Mesendoderm (in vitro differentiated cells): Measurements from ENCODE around the gene SHISA9.

Source experiments
- DNase-seq: peaks from one replicate; pipeline ENCODE4 v3.0.0; 2013
- H2AK5ac ChIP-seq: 2 replicates; pipeline ENCODE4 v1.6.1; 2013; ENCODE audit warnings: low read length, inconsistent platforms
- H2BK120ac ChIP-seq: 2 replicates; pipeline ENCODE4 v1.6.1; 2013; ENCODE audit warnings: low read depth, mild to moderate bottlenecking, low read length, moderate library complexity, mixed read lengths
- H2BK15ac ChIP-seq: replicated peaks from 2 replicates; pipeline ENCODE4 v1.6.1; 2013; ENCODE audit warnings: low read depth, mild to moderate bottlenecking, moderate library complexity
- H2BK5ac ChIP-seq: 2 replicates; pipeline ENCODE4 v1.6.1; 2013; ENCODE audit warnings: low read length, inconsistent platforms
- H3K18ac ChIP-seq: 2 replicates; pipeline ENCODE4 v1.6.1; 2013; ENCODE audit warnings: mild to moderate bottlenecking, low read length, mixed read lengths
- H3K23ac ChIP-seq: one replicate; pipeline ENCODE4 v1.6.1; 2013; ENCODE audit warnings: low read length
- H3K27ac ChIP-seq: 2 replicates; pipeline ENCODE4 v1.5.1; 2013; ENCODE audit warnings: low read depth, mild to moderate bottlenecking, inconsistent platforms, low read length, moderate library complexity
- H3K27me3 ChIP-seq: 2 replicates; pipeline ENCODE4 v1.6.1; 2013; ENCODE audit warnings: low read length, control low read depth, mild to moderate bottlenecking, inconsistent platforms; ENCODE audit not compliant: insufficient read depth, poor library complexity
- H3K36me3 ChIP-seq: 2 replicates; pipeline ENCODE4 v1.6.1; 2013; ENCODE audit warnings: low read length, inconsistent platforms; ENCODE audit not compliant: control insufficient read depth, insufficient read depth
- H3K4ac ChIP-seq: one replicate; pipeline ENCODE4 v1.6.1; 2013; ENCODE audit warnings: low read depth, mild to moderate bottlenecking, low read length, moderate library complexity
- H3K4me1 ChIP-seq: 2 replicates; pipeline ENCODE4 v1.6.1; 2013; ENCODE audit warnings: low read depth, low read length, inconsistent platforms; ENCODE audit not compliant: control insufficient read depth
- H3K4me2 ChIP-seq: 2 replicates; pipeline ENCODE4 v1.6.1; 2013; ENCODE audit warnings: low read length
- H3K4me3 ChIP-seq: 2 replicates; pipeline ENCODE4 v1.5.1; 2013; ENCODE audit warnings: mild to moderate bottlenecking, low read length
- H3K56ac ChIP-seq: one replicate; pipeline ENCODE4 v1.6.1; 2013; ENCODE audit warnings: low read length
- H3K79me1 ChIP-seq: 2 replicates; pipeline ENCODE4 v1.6.1; 2013; ENCODE audit warnings: low read length, inconsistent platforms
- H3K79me2 ChIP-seq: 2 replicates; pipeline ENCODE4 v1.6.1; 2013; ENCODE audit warnings: mild to moderate bottlenecking, low read length; ENCODE audit not compliant: control insufficient read depth, insufficient read depth
- H3K9ac ChIP-seq: 2 replicates; pipeline ENCODE4 v1.6.1; 2013; ENCODE audit warnings: low read length, inconsistent platforms
- H4K5ac ChIP-seq: one replicate; pipeline ENCODE4 v1.6.1; 2013; ENCODE audit warnings: low read length
- H4K8ac ChIP-seq: one replicate; pipeline ENCODE4 v1.6.1; 2013; ENCODE audit warnings: low read depth, mild to moderate bottlenecking, control low read depth, low read length, moderate library complexity
- WGBS: extraction: QIAGEN DNeasy Blood & Tissue Kit; methylation state at CpG from one replicate; pipeline ENCODE4 v1.1.7; 2013; ENCODE audit warnings: low lambda C conversion rate, missing lambda C conversion rate; ENCODE audit not compliant: insufficient coverage; ENCODE audit errors: extremely low coverage; 5-methylcytosine and 5-hydroxymethylcytosine counted together

The SHISA9 gene

DNA sequence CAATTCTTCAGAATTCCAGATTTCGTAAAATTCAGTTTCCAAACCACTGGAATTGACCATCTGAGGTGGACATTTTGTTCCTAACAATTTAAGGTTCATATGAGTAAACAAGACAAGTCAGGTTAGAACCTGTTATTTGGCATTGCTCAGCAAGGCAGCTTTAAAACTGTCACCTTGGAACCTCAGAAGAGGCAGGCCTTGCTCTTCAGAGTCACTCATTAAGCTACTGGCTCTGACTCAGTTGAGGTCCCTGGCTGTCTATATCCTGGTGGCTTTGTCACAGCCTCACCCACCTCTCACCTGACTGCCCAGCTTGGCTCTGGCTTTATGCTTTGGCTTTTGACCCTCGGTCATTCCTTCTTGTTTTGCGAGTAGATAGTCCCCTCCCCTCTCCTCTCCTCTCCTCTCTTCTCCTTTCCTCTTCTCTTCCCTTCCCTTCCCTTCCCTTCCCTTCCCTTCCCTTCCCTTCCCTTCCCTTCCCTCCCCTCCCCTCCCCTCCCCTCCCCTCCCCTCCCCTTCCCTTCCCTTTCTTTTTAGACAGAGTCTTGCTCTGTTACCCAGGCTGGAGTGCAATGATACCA, 238.4 kb downstream of the SHISA9 start:
- no peaks in the 10 kb centered on the region for H3K79me2 ChIP-seq
- no peak overlapping the region for H3K18ac ChIP-seq
- H3K4ac ChIP-seq: no peak overlapping the region
- no peak overlapping the region for H4K5ac ChIP-seq
- no peak overlapping the region for H3K56ac ChIP-seq
- H3K27ac ChIP-seq: no peak overlapping the region
- H3K36me3 ChIP-seq: no peaks in the 10 kb centered on the region
- H4K8ac ChIP-seq: no peak overlapping the region
- no peak overlapping the region for H2AK5ac ChIP-seq
- no peak overlapping the region for H3K4me2 ChIP-seq
- no peak for DNase-seq
- no CpG with 5 or more reads among the region's 3 CpGs for WGBS
- H3K4me1 ChIP-seq: no peaks in the 10 kb centered on the region
- no peak overlapping the region for H3K4me3 ChIP-seq
- no peak overlapping the region for H2BK120ac ChIP-seq
- H3K9ac ChIP-seq: no peak overlapping the region
- no peak overlapping the region for H2BK5ac ChIP-seq
- H3K23ac ChIP-seq: no peak overlapping the region
- H3K79me1 ChIP-seq: no peaks in the 10 kb centered on the region
- no peaks in the 10 kb centered on the region for H3K27me3 ChIP-seq
- no peak overlapping the region for H2BK15ac ChIP-seq

DNA sequence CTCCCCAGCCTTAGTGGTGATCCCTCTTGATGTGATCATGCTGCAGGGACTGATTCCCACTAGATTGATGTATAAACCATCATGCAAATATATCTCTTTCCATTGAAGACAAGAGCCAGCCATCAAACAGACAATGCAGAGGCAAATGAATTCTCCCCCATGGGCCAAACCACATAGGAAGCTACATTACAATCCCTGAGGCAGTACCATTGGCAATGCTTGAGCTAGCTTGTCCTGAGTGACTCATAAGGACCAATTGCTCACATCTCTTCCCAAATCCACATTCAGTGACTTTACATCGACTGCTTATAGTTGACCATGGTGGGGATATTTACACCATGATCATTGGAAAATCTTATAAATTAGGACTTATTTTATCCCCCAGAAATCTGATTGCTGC, 242.2 kb downstream of the SHISA9 start:
- no peak overlapping the region for H2BK120ac ChIP-seq
- H3K27ac ChIP-seq: no peak overlapping the region
- no peak overlapping the region for H3K18ac ChIP-seq
- H3K79me1 ChIP-seq: peaks cover 5% of the 10 kb centered on the region
- H4K5ac ChIP-seq: no peak overlapping the region
- peaks cover 2% of the 10 kb centered on the region for H3K79me2 ChIP-seq
- no CpG with 5 or more reads among the region's 1 CpG for WGBS
- no peak overlapping the region for H4K8ac ChIP-seq
- H3K36me3 ChIP-seq: no peaks in the 10 kb centered on the region
- no peaks in the 10 kb centered on the region for H3K4me1 ChIP-seq
- no peak for DNase-seq
- H3K56ac ChIP-seq: no peak overlapping the region
- no peaks in the 10 kb centered on the region for H3K27me3 ChIP-seq
- no peak overlapping the region for H3K9ac ChIP-seq
- H3K4ac ChIP-seq: no peak overlapping the region
- H2BK5ac ChIP-seq: no peak overlapping the region
- H2BK15ac ChIP-seq: no peak overlapping the region
- H3K4me3 ChIP-seq: no peak overlapping the region
- no peak overlapping the region for H3K4me2 ChIP-seq
- no peak overlapping the region for H2AK5ac ChIP-seq
- H3K23ac ChIP-seq: no peak overlapping the region

DNA sequence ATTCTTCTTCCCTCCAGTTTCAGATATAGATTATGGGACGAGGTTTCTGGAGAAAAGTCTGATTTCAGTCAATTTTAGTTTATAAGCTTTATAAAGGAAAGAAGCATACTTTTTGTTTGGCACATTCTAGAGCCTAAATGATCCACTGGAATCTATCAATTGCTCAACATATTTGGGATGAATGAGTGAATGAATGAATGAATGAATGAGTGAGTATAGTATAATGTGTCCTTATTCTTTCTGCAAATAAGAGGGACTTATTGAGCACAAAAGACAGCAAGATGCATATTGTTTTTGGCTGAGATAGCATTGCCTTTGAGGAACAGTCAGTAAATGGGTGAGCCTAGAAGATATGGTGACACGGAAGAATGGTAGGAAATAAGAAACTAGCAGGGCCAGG, 245.4 kb downstream of the SHISA9 start:
- Histone ChIP-seq H3K27ac (no peak overlapping the region), H3K4me2 (no peak overlapping the region), H3K4ac (no peak overlapping the region), H3K9ac (no peak overlapping the region), H3K79me2 (peaks cover 2% of the 10 kb centered on the region), H2BK15ac (no peak overlapping the region), H3K56ac (no peak overlapping the region), H3K18ac (no peak overlapping the region), H2AK5ac (no peak overlapping the region), H2BK5ac (no peak overlapping the region), H3K27me3 (no peaks in the 10 kb centered on the region), H3K79me1 (peaks cover 8% of the 10 kb centered on the region), H3K23ac (no peak overlapping the region), H3K4me3 (no peak overlapping the region), H4K5ac (no peak overlapping the region), H2BK120ac (no peak overlapping the region), H3K36me3 (no peaks in the 10 kb centered on the region), H4K8ac (no peak overlapping the region), H3K4me1 (peaks cover 2% of the 10 kb centered on the region)
- no peak for DNase-seq
- WGBS: no CpG with 5 or more reads among the region's 2 CpGs

DNA sequence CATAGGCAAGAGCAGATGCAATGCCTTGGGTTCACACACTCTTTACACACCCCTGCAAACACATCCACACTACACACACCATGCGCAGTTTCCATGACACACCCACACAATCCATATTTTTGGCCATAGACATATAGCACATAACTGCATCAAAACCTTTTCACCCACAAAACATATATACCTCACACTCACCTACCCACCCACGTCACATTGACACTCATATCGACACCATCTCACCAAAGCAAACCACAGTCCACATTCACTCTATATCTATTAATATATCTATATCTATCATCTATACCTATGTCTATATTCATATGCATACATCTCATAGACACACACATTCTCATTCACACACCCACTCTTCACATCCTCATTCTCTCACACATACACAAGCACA, 246.9 kb downstream of the SHISA9 start:
- H4K8ac ChIP-seq: no peak overlapping the region
- 100% methylated on average over 2 of the region's 3 CpGs for WGBS

DNA sequence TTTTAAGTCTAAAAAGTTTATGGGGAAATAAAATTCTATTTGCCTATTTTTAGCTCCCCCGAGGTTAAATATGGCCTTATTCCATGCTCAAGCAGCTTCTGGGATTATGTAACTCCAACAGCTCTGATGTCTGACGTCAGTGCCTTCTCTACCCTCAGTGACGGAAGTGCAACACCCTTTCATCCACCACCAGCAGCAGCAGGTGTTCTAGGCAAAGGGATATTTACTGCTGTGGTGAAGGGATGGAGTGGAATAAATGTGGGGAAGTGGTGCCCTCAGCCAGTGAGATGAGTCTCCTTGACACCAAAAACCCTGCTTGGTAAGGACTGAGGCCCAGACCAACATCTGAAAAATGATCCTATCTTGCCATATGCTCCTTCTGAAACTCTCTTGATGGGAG, 247.4 kb downstream of the SHISA9 start:
- H3K79me2 ChIP-seq: peaks cover 2% of the 10 kb centered on the region
- no peak overlapping the region for H4K5ac ChIP-seq
- H3K23ac ChIP-seq: no peak overlapping the region
- H3K27ac ChIP-seq: no peak overlapping the region
- no CpG with 5 or more reads among the region's 3 CpGs for WGBS
- no peak overlapping the region for H3K56ac ChIP-seq
- no peak overlapping the region for H3K4me3 ChIP-seq
- no peak overlapping the region for H2BK120ac ChIP-seq
- H3K4ac ChIP-seq: no peak overlapping the region
- no peak overlapping the region for H2AK5ac ChIP-seq
- H4K8ac ChIP-seq: no peak overlapping the region
- peaks cover 6% of the 10 kb centered on the region for H3K4me1 ChIP-seq
- peaks cover 11% of the 10 kb centered on the region for H3K79me1 ChIP-seq
- H2BK5ac ChIP-seq: no peak overlapping the region
- no peak overlapping the region for H3K18ac ChIP-seq
- no peak for DNase-seq
- H3K9ac ChIP-seq: no peak overlapping the region
- H3K27me3 ChIP-seq: no peaks in the 10 kb centered on the region
- no peaks in the 10 kb centered on the region for H3K36me3 ChIP-seq
- no peak overlapping the region for H2BK15ac ChIP-seq
- no peak overlapping the region for H3K4me2 ChIP-seq

More for the DNA sequence above, 246.9 kb downstream of the SHISA9 start:
- Histone ChIP-seq H3K79me1 (peaks cover 8% of the 10 kb centered on the region), H3K27ac (no peak overlapping the region), H3K4ac (no peak overlapping the region), H3K27me3 (no peaks in the 10 kb centered on the region), H3K9ac (no peak overlapping the region), H2AK5ac (peak overlapping the region; percentile 60), H2BK120ac (no peak overlapping the region), H3K36me3 (no peaks in the 10 kb centered on the region), H2BK5ac (no peak overlapping the region), H2BK15ac (no peak overlapping the region), H3K79me2 (peaks cover 2% of the 10 kb centered on the region), H3K23ac (no peak overlapping the region), H3K18ac (no peak overlapping the region), H3K4me3 (no peak overlapping the region), H4K5ac (no peak overlapping the region), H3K4me2 (no peak overlapping the region), H3K56ac (no peak overlapping the region), H3K4me1 (peaks cover 3% of the 10 kb centered on the region)
- DNase-seq: no peak
